ENCODE measurements around the gene PSRC1. TPM values are rescaled to one million over a fixed set of nuclear protein-coding genes. Genes with fewer than 3 reads are reported as not detected.

PSRC1 gene
- total RNA-seq, 1 donor, result 5.4 TPM

- Histone ChIP-seq H3K27me3 (ENCODE audit: insufficient read depth, low read length) (no peaks in the 10 kb centered on the region), H2AFZ (ENCODE audit: low read length) (no peak overlapping the region), H3K27ac (ENCODE audit: low read depth, low read length) (no peak overlapping the region), H3K79me2 (ENCODE audit: insufficient read depth, low read length) (peaks cover 8% of the 10 kb centered on the region), H3K36me3 (ENCODE audit: insufficient read depth, low read length) (peaks cover 83% of the 10 kb centered on the region), H3K9me3 (ENCODE audit: low read depth, low read length) (no peaks in the 10 kb centered on the region), H3K4me3 (ENCODE audit: insufficient read depth, low read length) (no peak overlapping the region), H3K4me1 (ENCODE audit: insufficient read depth, low read length) (peaks cover 6% of the 10 kb centered on the region), H3K4me2 (ENCODE audit: insufficient read depth, low read length) (no peak overlapping the region), H4K20me1 (ENCODE audit: insufficient read depth, low read length) (peaks cover 7% of the 10 kb centered on the region)
- TF ChIP-seq CTCF (IDR thresholded peaks at IDR 0.05; ENCODE audit: extremely low read depth, low read depth, low read length), result no peak
- no peak for DNase-seq (ENCODE audit: insufficient read length, low spot score, missing footprints)
Observed at GRCh38 chr1:109235137-109235536, 47.8 kb downstream of the PSRC1 start.

GRCh38 chr1:109231066-109231465 lies 51.9 kb downstream of the PSRC1 start:
- Histone ChIP-seq H2AFZ (ENCODE audit: low read length) (no peak overlapping the region), H3K27me3 (ENCODE audit: insufficient read depth, low read length) (no peaks in the 10 kb centered on the region), H3K4me3 (ENCODE audit: insufficient read depth, low read length) (no peak overlapping the region), H4K20me1 (ENCODE audit: insufficient read depth, low read length) (peaks cover 18% of the 10 kb centered on the region), H3K36me3 (ENCODE audit: insufficient read depth, low read length) (peaks cover 82% of the 10 kb centered on the region), H3K4me2 (ENCODE audit: insufficient read depth, low read length) (no peak overlapping the region), H3K9me3 (ENCODE audit: low read depth, low read length) (no peaks in the 10 kb centered on the region), H3K79me2 (ENCODE audit: insufficient read depth, low read length) (peaks cover 42% of the 10 kb centered on the region), H3K4me1 (ENCODE audit: insufficient read depth, low read length) (no peaks in the 10 kb centered on the region), H3K27ac (ENCODE audit: low read depth, low read length) (no peak overlapping the region)
- TF ChIP-seq CTCF (IDR thresholded peaks at IDR 0.05; ENCODE audit: extremely low read depth, low read depth, low read length), result no peak
- DNase-seq (ENCODE audit: insufficient read length, low spot score, missing footprints), result no peak

Other genes with a start within 250 kb of the PSRC1 start
- gene WDR47, start 241.0 kb downstream of the PSRC1 start, total RNA-seq, result 19.7 and 20.6 TPM in 2 replicates
- gene TAF13, start 207.1 kb downstream of the PSRC1 start, total RNA-seq, result 61.0 and 84.7 TPM in 2 replicates
- gene TMEM167B, start 192.4 kb downstream of the PSRC1 start, total RNA-seq, result 24.6 and 30.1 TPM in 2 replicates
- 0.36 and 0.59 TPM in 2 replicates for gene ELAPOR1, start 169.0 kb downstream of the PSRC1 start, total RNA-seq
- gene SARS1, start 69.2 kb downstream of the PSRC1 start, total RNA-seq, result 361 and 392 TPM in 2 replicates
- 1.4 and 1.5 TPM in 2 replicates for gene CELSR2, start 33.6 kb downstream of the PSRC1 start, total RNA-seq
- not detected in 2 replicates for gene MYBPHL, start 23.9 kb upstream of the PSRC1 start, total RNA-seq
- gene SORT1, start 114.8 kb upstream of the PSRC1 start, total RNA-seq, result 45.1 and 48.5 TPM in 2 replicates
- gene PSMA5, start 143.3 kb upstream of the PSRC1 start, total RNA-seq, result 41.5 and 45.6 TPM in 2 replicates
- gene SYPL2, start 183.4 kb upstream of the PSRC1 start, total RNA-seq, result 0.88 and 1.8 TPM in 2 replicates
- 1.8 and 3.5 TPM in 2 replicates for gene ATXN7L2, start 200.8 kb upstream of the PSRC1 start, total RNA-seq
- 6.5 and 10.5 TPM in 2 replicates for gene CYB561D1, start 210.9 kb upstream of the PSRC1 start, total RNA-seq
- gene AMIGO1, start 226.6 kb upstream of the PSRC1 start, total RNA-seq, result 2.1 and 2.5 TPM in 2 replicates